Progenitor cell of endocrine pancreas (in vitro differentiated cells): ENCODE data around the gene FAT2. TPM values are rescaled to one million over a fixed set of nuclear protein-coding genes. Genes with fewer than 3 reads are reported as not detected.
"Not testable (repeated sequence)": the region's sequence is repeated elsewhere in the genome, so short reads cannot be mapped to it uniquely, and the experiment has no call there.

ENCODE experiments used
- DNase-seq: peaks from one replicate; pipeline ENCODE4 v3.0.0; 2021; ENCODE audit warnings: low spot score; ENCODE audit not compliant: unreplicated experiment
- H3K27ac Mint-ChIP-seq: 2 replicates; pipeline ENCODE4 v1.8.0; 2021; ENCODE audit warnings: mild to moderate bottlenecking, moderate library complexity, mixed read lengths
- H3K27me3 Mint-ChIP-seq: 2 replicates; pipeline ENCODE4 v1.8.0; 2021; ENCODE audit warnings: mixed read lengths
- H3K36me3 Mint-ChIP-seq: 2 replicates; pipeline ENCODE4 v1.8.0; 2022; ENCODE audit warnings: mixed read lengths; ENCODE audit not compliant: insufficient read depth
- H3K4me1 Mint-ChIP-seq: 2 replicates; pipeline ENCODE4 v1.8.0; 2021; ENCODE audit warnings: low read depth, mixed read lengths
- H3K4me3 Mint-ChIP-seq: 2 replicates; pipeline ENCODE4 v1.8.0; 2021; ENCODE audit warnings: low read depth, mild to moderate bottlenecking, moderate library complexity, mixed read lengths
- H3K9me3 Mint-ChIP-seq: 2 replicates; pipeline ENCODE4 v1.8.0; 2021; ENCODE audit warnings: low read depth, mixed read lengths
- CTCF ChIP-seq: fragments of 200-600 bp; sonication (generic); IDR thresholded peaks from one replicate; pipeline ENCODE4 v1.5.0; 2021; ENCODE audit warnings: antibody characterized with exemption, mild to moderate bottlenecking; ENCODE audit not compliant: unreplicated experiment
- total RNA-seq: library from RNA; stranded (reverse); gene quantifications from 2 replicates; pipeline ENCODE4 v1.2.1, GENCODE V29; 2021

FAT2 gene
- total RNA-seq, 1 donor from 2014 or later = 0.05 TPM

GRCh38 chr5:151587796-151588555, 3.2 kb downstream of the FAT2 start:
- peaks cover 9% of the 10 kb centered on the region for H3K4me1 Mint-ChIP-seq
- H3K27ac Mint-ChIP-seq = no peak overlapping the region
- no peak overlapping the region for H3K4me3 Mint-ChIP-seq
- no peaks in the 10 kb centered on the region for H3K36me3 Mint-ChIP-seq
- DNase-seq = no peak
- no peak for TF ChIP-seq CTCF
- H3K27me3 Mint-ChIP-seq = peaks cover 22% of the 10 kb centered on the region
- H3K9me3 Mint-ChIP-seq = no peaks in the 10 kb centered on the region

GRCh38 chr5:151585970-151586369, 5.2 kb downstream of the FAT2 start:
- peaks cover 22% of the 10 kb centered on the region for H3K27me3 Mint-ChIP-seq
- no peak for TF ChIP-seq CTCF
- no peaks in the 10 kb centered on the region for H3K9me3 Mint-ChIP-seq
- peaks cover under 1% of the 10 kb centered on the region for H3K4me1 Mint-ChIP-seq
- no peak for DNase-seq
- no peak overlapping the region for H3K4me3 Mint-ChIP-seq
- no peaks in the 10 kb centered on the region for H3K36me3 Mint-ChIP-seq
- H3K27ac Mint-ChIP-seq = no peak overlapping the region

- H3K27ac Mint-ChIP-seq, H3K4me3 Mint-ChIP-seq, H3K36me3 Mint-ChIP-seq, H3K9me3 Mint-ChIP-seq, DNase-seq, H3K4me1 Mint-ChIP-seq: not testable (repeated sequence)
- peaks cover 17% of the 10 kb centered on the region for H3K27me3 Mint-ChIP-seq
These were observed 5.8 kb downstream of the FAT2 start for GRCh38 chr5:151585344-151585743.

GRCh38 chr5:151584057-151584937, 6.8 kb downstream of the FAT2 start:
- no peaks in the 10 kb centered on the region for H3K9me3 Mint-ChIP-seq
- H3K4me1 Mint-ChIP-seq = no peaks in the 10 kb centered on the region
- no peak overlapping the region for H3K27ac Mint-ChIP-seq
- no peak for DNase-seq
- peaks cover 11% of the 10 kb centered on the region for H3K27me3 Mint-ChIP-seq
- H3K4me3 Mint-ChIP-seq = no peak overlapping the region
- H3K36me3 Mint-ChIP-seq = no peaks in the 10 kb centered on the region
- no peak for TF ChIP-seq CTCF

- peaks cover 14% of the 10 kb centered on the region for H3K27me3 Mint-ChIP-seq
- H3K36me3 Mint-ChIP-seq = no peaks in the 10 kb centered on the region
- H3K4me3 Mint-ChIP-seq = no peak overlapping the region
- no peak overlapping the region for H3K27ac Mint-ChIP-seq
- H3K9me3 Mint-ChIP-seq = no peaks in the 10 kb centered on the region
- no peaks in the 10 kb centered on the region for H3K4me1 Mint-ChIP-seq
- TF ChIP-seq CTCF = no peak
- DNase-seq = no peak
These were observed 9.1 kb downstream of the FAT2 start for GRCh38 chr5:151581812-151582583.
